DMS153 treated with DMSO at 0.1 percent for 48 hours (cell line): ENCODE measurements around the gene NPTN.
"Not testable (repeated sequence)": the region's sequence is repeated elsewhere in the genome, so short reads cannot be mapped to it uniquely, and the experiment has no call there.

Source experiments
- DNase-seq: peaks from one replicate; lab custom pipeline; 2025; ENCODE audit not compliant: unreplicated experiment; lab: John Stamatoyannopoulos, UW

Gene NPTN

GRCh38 chr15:73633111-73633990, at the start of gene NPTN:
NPTN (minus strand) TSS chr15:73633389; CDS start chr15:73633215, 174 bp downstream.
- DNase-seq, result peak; percentile 71

- no peak for DNase-seq
Observed at GRCh38 chr15:73682600-73683090, 49.5 kb upstream of the NPTN start.

- no peak for DNase-seq
Observed at GRCh38 chr15:73681856-73682599, 48.8 kb upstream of the NPTN start.

GRCh38 chr15:73681063-73681462, 47.9 kb upstream of the NPTN start:
- no peak for DNase-seq

GRCh38 chr15:73680549-73680948, 47.4 kb upstream of the NPTN start:
- DNase-seq, result no peak

- DNase-seq, result no peak
Observed at GRCh38 chr15:73679964-73680363, 46.8 kb upstream of the NPTN start.

- DNase-seq, result no peak
Observed at GRCh38 chr15:73679180-73679579, 46.0 kb upstream of the NPTN start.

- DNase-seq, result no peak
Observed at GRCh38 chr15:73678498-73678897, 45.3 kb upstream of the NPTN start.

- no peak for DNase-seq
Observed at GRCh38 chr15:73677733-73678132, 44.5 kb upstream of the NPTN start.

GRCh38 chr15:73677146-73677607, 44.0 kb upstream of the NPTN start:
- peak; percentile 27 for DNase-seq

GRCh38 chr15:73674587-73674986, 41.4 kb upstream of the NPTN start:
- DNase-seq, result no peak

- no peak for DNase-seq
Observed at GRCh38 chr15:73660455-73660854, 27.3 kb upstream of the NPTN start.

- no peak for DNase-seq
Observed at GRCh38 chr15:73658645-73659044, 25.5 kb upstream of the NPTN start.

GRCh38 chr15:73655724-73656123, 22.5 kb upstream of the NPTN start:
- no peak for DNase-seq

GRCh38 chr15:73654659-73655058, 21.5 kb upstream of the NPTN start:
- DNase-seq, result no peak

GRCh38 chr15:73650416-73651126, 17.4 kb upstream of the NPTN start:
- no peak for DNase-seq

- DNase-seq, result no peak
Observed at GRCh38 chr15:73648014-73648295, 14.8 kb upstream of the NPTN start.

GRCh38 chr15:73647259-73648013, 14.2 kb upstream of the NPTN start:
- no peak for DNase-seq

GRCh38 chr15:73639464-73639863, 6.3 kb upstream of the NPTN start:
- not testable (repeated sequence) for DNase-seq

GRCh38 chr15:73637527-73637926, 4.3 kb upstream of the NPTN start:
- DNase-seq, result no peak

GRCh38 chr15:73633991-73634495, 854 bp upstream of the NPTN start:
- no peak for DNase-seq
